Stimulated activated CD4-positive, alpha-beta T cell treated with anti-CD3 and anti-CD28 coated beads, Interleukin-1b, Interleukin-23, amount 100 ng/mL, for 1 hour (primary cell): ENCODE measurements around the gene SPATA3.
"Not testable (repeated sequence)": the region's sequence is repeated elsewhere in the genome, so short reads cannot be mapped to it uniquely, and the experiment has no call there.

Experiments used
- DNase-seq, 2 donors: peaks; one replicate each; pipeline ENCODE4 v3.0.0-alpha.2; 2020; ENCODE audit warnings: low read depth in 2 of 2

SPATA3 gene

GRCh38 chr2:230968314-230968713 lies 27.6 kb upstream of the SPATA3 start:
- DNase-seq = not testable (repeated sequence)

GRCh38 chr2:230968921-230969658 lies 26.8 kb upstream of the SPATA3 start:
- DNase-seq = no peak

GRCh38 chr2:230969659-230970015 lies 26.3 kb upstream of the SPATA3 start:
- no peak for DNase-seq

- DNase-seq = no peak
Measured at GRCh38 chr2:230972046-230972445, 23.9 kb upstream of the SPATA3 start.

- peak in 1 of 2 donors; percentile 23 for DNase-seq
Measured at GRCh38 chr2:230974096-230974913, 21.6 kb upstream of the SPATA3 start.

- no peak for DNase-seq
Measured at GRCh38 chr2:230975927-230976326, 20.0 kb upstream of the SPATA3 start.

GRCh38 chr2:230976671-230977171 lies 19.2 kb upstream of the SPATA3 start:
- DNase-seq = no peak

GRCh38 chr2:230980468-230980867 lies 15.5 kb upstream of the SPATA3 start:
- DNase-seq = no peak

GRCh38 chr2:230981704-230982103 lies 14.2 kb upstream of the SPATA3 start:
- no peak for DNase-seq

GRCh38 chr2:230982126-230982525 lies 13.8 kb upstream of the SPATA3 start:
- DNase-seq = no peak

GRCh38 chr2:230982528-230982927 lies 13.4 kb upstream of the SPATA3 start:
- no peak for DNase-seq

GRCh38 chr2:230983566-230983965 lies 12.4 kb upstream of the SPATA3 start:
- no peak for DNase-seq

- no peak for DNase-seq
Measured at GRCh38 chr2:230984393-230985220, 11.3 kb upstream of the SPATA3 start.

- no peak for DNase-seq
Measured at GRCh38 chr2:230985519-230986231, 10.2 kb upstream of the SPATA3 start.

- no peak for DNase-seq
Measured at GRCh38 chr2:230986520-230987136, 9.3 kb upstream of the SPATA3 start.

- peak; percentile 51 to 73 for DNase-seq
Measured at GRCh38 chr2:230987137-230988020, 8.5 kb upstream of the SPATA3 start.

- DNase-seq = no peak
Measured at GRCh38 chr2:230989731-230990130, 6.2 kb upstream of the SPATA3 start.

- DNase-seq = no peak
Measured at GRCh38 chr2:230990131-230990898, 5.6 kb upstream of the SPATA3 start.

GRCh38 chr2:230990899-230991150 lies 5.1 kb upstream of the SPATA3 start:
- DNase-seq = no peak
